Effector memory CD8-positive, alpha-beta T cell (primary cell): ENCODE measurements around the gene NIPA2.
"Not testable (repeated sequence)": the region's sequence is repeated elsewhere in the genome, so short reads cannot be mapped to it uniquely, and the experiment has no call there.

ENCODE experiments used
- ATAC-seq: fragments of 150-1000 bp; cut with Tn5 transposase; replicated peaks from 2 replicates; pipeline ENCODE4 v1.10.0; 2021; ENCODE audit warnings: mild to moderate bottlenecking, moderate library complexity
- DNase-seq, 3 experiments: peaks; one replicate each; pipeline ENCODE4 v3.0.0; 2021
- H3K27ac Mint-ChIP-seq, 2 donors: one replicate each; pipeline ENCODE4 v1.8.0; 2022; ENCODE audit warnings: mild to moderate bottlenecking in 2 of 2, mixed read lengths in 2 of 2, moderate library complexity in 2 of 2
- H3K27me3 Mint-ChIP-seq, 2 donors: one replicate each; pipeline ENCODE4 v1.8.0; 2022; ENCODE audit warnings: mixed read lengths in 2 of 2
- H3K36me3 Mint-ChIP-seq: one replicate; pipeline ENCODE4 v1.8.0; 2022; ENCODE audit warnings: mild to moderate bottlenecking, moderate library complexity, mixed read lengths; ENCODE audit not compliant: insufficient read depth
- H3K4me1 Mint-ChIP-seq, 2 donors: one replicate each; pipeline ENCODE4 v1.8.0; 2022; ENCODE audit warnings: low read depth in 2 of 2, mixed read lengths in 2 of 2
- H3K4me3 Mint-ChIP-seq, 2 donors: one replicate each; pipeline ENCODE4 v1.8.0; 2022; ENCODE audit warnings: mild to moderate bottlenecking in 2 of 2, mixed read lengths in 2 of 2, moderate library complexity in 2 of 2
- H3K9me3 Mint-ChIP-seq, 2 donors: one replicate each; pipeline ENCODE4 v1.8.0; 2022; ENCODE audit warnings: mixed read lengths in 2 of 2
- total RNA-seq, 9 experiments: gene quantifications; one replicate each; lab custom pipeline; 2026; lab: John Stamatoyannopoulos, UW

The NIPA2 gene
- 37.4 to 179 (median 92.7) reads per million in 9 experiments for total RNA-seq

DNA sequence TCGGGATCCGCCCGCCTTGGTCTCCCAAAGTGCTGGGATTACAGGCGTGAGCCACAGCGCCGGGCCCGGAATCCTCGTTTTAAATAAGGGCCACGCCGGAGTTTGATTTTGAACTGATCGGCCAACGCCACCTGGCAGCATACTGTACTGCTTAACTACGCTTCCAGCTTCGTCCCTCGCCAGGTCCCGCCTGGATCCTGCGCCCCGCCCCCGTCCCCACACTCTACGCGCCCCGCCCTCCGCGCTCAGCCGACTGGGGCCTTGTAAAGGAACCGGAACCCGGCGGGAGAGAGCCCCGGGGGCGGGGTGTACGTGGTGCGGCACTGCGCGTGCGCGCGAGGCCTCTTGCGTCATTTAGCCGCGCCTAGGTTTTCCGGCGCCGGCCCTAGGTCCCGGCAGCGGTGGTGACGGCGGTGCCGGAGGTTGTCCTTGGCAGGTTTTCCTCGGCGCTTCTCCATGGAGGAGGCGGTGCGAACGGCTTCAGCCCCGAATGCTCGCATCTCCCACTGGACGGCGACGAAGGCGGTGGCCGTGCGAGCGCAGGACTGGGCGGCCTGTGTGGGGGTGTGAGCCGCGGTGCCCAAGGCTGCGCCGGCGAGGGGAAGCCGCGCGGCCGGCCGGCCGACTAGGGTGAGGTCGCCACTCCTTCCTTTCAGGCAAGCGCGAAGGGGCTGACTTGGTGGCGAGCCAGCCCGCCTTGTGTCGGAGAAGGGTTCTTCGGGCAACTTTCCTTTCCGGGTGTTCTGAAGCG, at the start of gene NIPA2:
NIPA2 (plus strand) TSS at position 375 of the 751 bp plus-strand sequence. CDS start 13,066 bp downstream, outside the sequence.
- ATAC-seq = peak; percentile 93
- H3K9me3 Mint-ChIP-seq = no peaks in the 10 kb centered on the region
- H3K27me3 Mint-ChIP-seq = no peaks in the 10 kb centered on the region
- peaks cover 28% of the 10 kb centered on the region for H3K36me3 Mint-ChIP-seq
- H3K27ac Mint-ChIP-seq = peak within 1 kb of the TSS; percentile 90 to 96
- DNase-seq = peak; percentile 98 to 100 (median 99)
- H3K4me1 Mint-ChIP-seq = peaks cover 22 to 30% of the 10 kb centered on the region in 2 donors
- peak within 1 kb of the TSS; percentile 93 to 95 for H3K4me3 Mint-ChIP-seq

DNA sequence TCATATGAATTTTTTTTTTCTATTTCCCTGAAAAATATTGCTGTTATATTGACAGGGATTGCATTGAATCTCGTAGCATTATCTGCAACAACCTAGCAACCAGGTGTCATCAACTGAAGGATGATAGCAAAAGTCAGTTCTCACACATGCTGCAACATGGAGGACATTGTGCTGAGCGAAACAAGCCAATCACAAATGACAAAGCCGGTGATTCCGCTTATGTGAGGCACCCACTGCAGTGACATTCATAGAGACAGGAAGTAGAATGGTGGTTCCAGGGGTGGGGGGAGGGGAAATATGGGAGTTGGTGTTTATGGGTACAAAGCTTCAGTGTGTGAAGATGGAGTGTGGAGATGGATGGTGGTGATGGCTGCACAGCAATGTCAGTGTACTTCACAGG, 44.4 kb upstream of the NIPA2 start:
- Mint-ChIP-seq H3K9me3 (peaks cover 0 to 3% of the 10 kb centered on the region in 2 donors), H3K36me3 (no peaks in the 10 kb centered on the region), H3K4me1 (peaks cover 22 to 25% of the 10 kb centered on the region in 2 donors), H3K27ac (no peak overlapping the region), H3K27me3 (no peaks in the 10 kb centered on the region), H3K4me3 (no peak overlapping the region)
- DNase-seq = no peak
- ATAC-seq = no peak

DNA sequence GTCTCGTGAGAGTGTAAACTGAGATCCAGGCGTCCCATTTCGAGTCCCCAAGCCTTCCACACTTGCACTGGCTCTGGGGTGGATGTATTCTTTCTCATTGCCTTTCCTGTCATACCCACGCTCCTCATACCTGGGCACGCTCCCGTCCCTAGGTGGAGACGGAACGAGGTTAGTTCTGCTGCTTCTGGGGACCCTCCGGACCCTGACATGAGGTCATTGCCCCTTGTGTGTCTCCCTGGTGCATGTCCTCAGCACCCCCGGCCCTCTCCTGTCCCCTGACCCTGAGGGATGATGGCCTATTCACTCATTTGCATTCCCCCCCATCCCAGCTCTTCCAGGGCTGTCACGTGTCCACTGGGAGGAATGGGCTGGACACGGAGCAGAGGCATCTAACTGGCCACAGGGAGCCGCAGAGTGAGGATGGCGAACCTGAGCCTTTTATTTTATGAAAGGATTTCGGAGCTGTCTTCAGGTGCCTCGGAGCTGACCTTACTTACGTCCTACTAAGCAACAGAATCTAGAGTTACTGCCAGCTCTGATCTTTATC, 43.8 kb upstream of the NIPA2 start:
- Mint-ChIP-seq H3K4me3 (no peak overlapping the region), H3K9me3 (no peaks in the 10 kb centered on the region), H3K36me3 (no peaks in the 10 kb centered on the region), H3K4me1 (peaks cover 21 to 22% of the 10 kb centered on the region in 2 donors), H3K27me3 (no peaks in the 10 kb centered on the region), H3K27ac (peak overlapping the region in 1 of 2 donors; percentile 74)
- no peak for DNase-seq
- no peak for ATAC-seq

DNA sequence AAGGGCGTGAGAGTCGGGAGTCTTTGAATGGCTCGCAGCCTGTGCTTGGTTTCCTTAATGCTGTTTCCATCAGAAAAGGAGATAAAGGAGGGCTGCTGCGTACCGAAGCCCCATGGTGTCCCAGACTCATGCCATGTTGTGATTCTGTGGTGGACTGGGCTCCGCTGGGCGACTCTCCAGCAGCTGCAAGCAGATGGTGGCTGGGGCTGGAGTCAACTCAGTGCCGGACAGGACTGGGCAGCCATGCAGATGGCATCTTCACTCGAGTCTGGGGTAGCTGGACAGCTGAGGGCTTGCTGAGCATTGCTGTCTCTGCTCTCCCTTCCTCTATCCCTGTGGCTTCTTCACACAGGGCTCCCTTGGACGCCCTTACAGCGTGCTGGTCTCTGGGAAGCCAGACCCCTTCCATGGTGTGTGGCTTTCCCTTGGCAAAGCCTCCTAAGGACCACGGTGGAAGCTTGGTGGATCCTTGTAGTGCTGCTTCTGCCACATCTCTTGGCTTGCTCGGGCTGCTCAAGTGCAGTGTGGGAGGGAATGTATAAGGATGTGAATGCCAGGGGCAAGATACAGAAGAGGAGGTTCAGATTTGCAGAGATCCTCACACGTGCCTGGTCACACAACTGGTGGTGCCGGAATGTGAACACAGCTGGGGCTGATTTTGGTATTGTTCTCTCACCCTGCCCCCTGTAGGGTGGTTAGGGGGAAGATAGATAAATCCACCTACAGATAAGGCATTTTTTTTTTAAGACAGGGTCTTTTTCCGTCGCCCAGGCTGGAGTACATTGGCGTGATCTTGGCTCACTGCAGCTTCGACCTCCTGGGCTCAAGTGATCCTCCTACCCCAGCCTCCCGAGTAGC, 43.0 kb upstream of the NIPA2 start:
- DNase-seq (no peak), ATAC-seq (no peak)
- Mint-ChIP-seq H3K36me3 (peaks cover 3% of the 10 kb centered on the region), H3K27me3 (no peaks in the 10 kb centered on the region), H3K9me3 (no peaks in the 10 kb centered on the region), H3K4me3 (no peak overlapping the region), H3K4me1 (peaks cover 21 to 26% of the 10 kb centered on the region in 2 donors), H3K27ac (peak overlapping the region; percentile 49 to 96)

DNA sequence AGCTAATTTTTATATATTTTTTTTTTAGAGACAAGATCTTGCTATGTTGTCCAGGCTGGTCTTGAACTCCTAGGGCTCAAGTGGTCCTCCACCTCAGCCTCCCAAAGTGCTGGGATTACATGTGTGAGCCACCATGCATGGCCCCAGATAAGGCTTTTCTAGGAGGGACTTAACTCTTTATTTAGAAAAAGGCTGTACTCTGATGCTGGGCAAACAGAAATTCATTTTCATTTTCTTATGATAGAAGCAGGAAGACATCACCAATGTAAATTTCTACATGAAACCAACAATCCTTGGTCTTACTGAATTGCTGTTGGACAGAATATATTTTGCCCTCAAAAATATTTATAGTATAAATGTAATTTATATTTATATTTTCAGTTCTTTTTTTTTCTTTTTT, 42.4 kb upstream of the NIPA2 start:
- Mint-ChIP-seq H3K4me3 (peak overlapping the region; percentile 76), H3K27me3 (no peaks in the 10 kb centered on the region), H3K9me3 (no peaks in the 10 kb centered on the region), H3K27ac (peak overlapping the region; percentile 90 to 96), H3K36me3 (peaks cover 5% of the 10 kb centered on the region), H3K4me1 (peaks cover 22 to 28% of the 10 kb centered on the region in 2 donors)
- DNase-seq (no peak), ATAC-seq (no peak)

- Mint-ChIP-seq H3K4me1 (peaks cover 12 to 22% of the 10 kb centered on the region in 2 donors), H3K36me3 (peaks cover 7% of the 10 kb centered on the region), H3K27ac (peak overlapping the region in 1 of 2 donors; percentile 26), H3K4me3 (no peak overlapping the region), H3K27me3 (no peaks in the 10 kb centered on the region), H3K9me3 (no peaks in the 10 kb centered on the region)
- ATAC-seq (no peak), DNase-seq (no peak)
Measured at GRCh38 chr15:22799902-22800301, 38.6 kb upstream of the NIPA2 start.

- not testable (repeated sequence) for H3K27me3 Mint-ChIP-seq, H3K9me3 Mint-ChIP-seq, H3K4me3 Mint-ChIP-seq, DNase-seq, ATAC-seq, H3K36me3 Mint-ChIP-seq
- H3K4me1 Mint-ChIP-seq = peaks cover 11 to 22% of the 10 kb centered on the region in 2 donors
- H3K27ac Mint-ChIP-seq = peak overlapping the region in 1 of 2 donors; percentile 42
Measured at GRCh38 chr15:22803006-22803405, 35.5 kb upstream of the NIPA2 start.

GRCh38 chr15:22806156-22806555, 32.3 kb upstream of the NIPA2 start:
- ATAC-seq = no peak
- H3K4me3 Mint-ChIP-seq = no peak overlapping the region
- no peaks in the 10 kb centered on the region for H3K9me3 Mint-ChIP-seq
- H3K4me1 Mint-ChIP-seq = peaks cover 11 to 15% of the 10 kb centered on the region in 2 donors
- peaks cover 2% of the 10 kb centered on the region for H3K36me3 Mint-ChIP-seq
- peak overlapping the region in 1 of 2 donors; percentile 29 for H3K27ac Mint-ChIP-seq
- DNase-seq = no peak
- no peaks in the 10 kb centered on the region for H3K27me3 Mint-ChIP-seq

- Mint-ChIP-seq H3K9me3 (no peaks in the 10 kb centered on the region), H3K36me3 (peaks cover 2% of the 10 kb centered on the region), H3K27me3 (no peaks in the 10 kb centered on the region), H3K27ac (peak overlapping the region in 1 of 2 donors; percentile 29), H3K4me1 (peaks cover 9 to 13% of the 10 kb centered on the region in 2 donors), H3K4me3 (no peak overlapping the region)
- no peak for DNase-seq
- ATAC-seq = no peak
Measured at GRCh38 chr15:22806664-22807063, 31.8 kb upstream of the NIPA2 start.

DNA sequence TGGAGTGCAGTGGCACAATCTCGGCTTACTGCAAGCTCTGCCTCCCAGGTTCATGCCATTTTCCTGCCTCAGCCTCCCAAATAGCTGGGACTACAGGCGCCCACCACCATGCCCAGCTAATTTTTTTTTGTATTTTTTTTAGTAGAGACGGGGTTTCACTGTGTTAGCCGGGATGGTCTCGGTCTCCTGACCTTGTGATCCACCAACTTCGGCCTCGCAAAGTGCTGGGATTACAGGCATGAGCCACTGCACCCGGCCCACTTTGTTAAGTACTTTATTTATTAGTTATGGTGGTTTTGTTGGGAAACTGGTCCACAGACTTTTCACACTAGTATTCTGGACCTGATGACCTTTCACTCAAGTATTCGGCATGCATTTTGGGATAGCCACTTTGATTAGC, 30.6 kb upstream of the NIPA2 start:
- DNase-seq, H3K4me1 Mint-ChIP-seq, H3K4me3 Mint-ChIP-seq, H3K9me3 Mint-ChIP-seq, H3K36me3 Mint-ChIP-seq, ATAC-seq, H3K27me3 Mint-ChIP-seq: not testable (repeated sequence)
- H3K27ac Mint-ChIP-seq = peak overlapping the region in 1 of 2 donors; percentile 28

GRCh38 chr15:22808240-22808639, 30.2 kb upstream of the NIPA2 start:
- H3K9me3 Mint-ChIP-seq = no peaks in the 10 kb centered on the region

GRCh38 chr15:22808761-22809280, 29.6 kb upstream of the NIPA2 start:
- DNase-seq (no peak), ATAC-seq (no peak)
- H3K4me1 Mint-ChIP-seq = peaks cover 8 to 9% of the 10 kb centered on the region in 2 donors
- H3K36me3 Mint-ChIP-seq = peaks cover 3% of the 10 kb centered on the region
- H3K4me3 Mint-ChIP-seq = no peak overlapping the region
- no peaks in the 10 kb centered on the region for H3K9me3 Mint-ChIP-seq
- peak overlapping the region in 1 of 2 donors; percentile 28 for H3K27ac Mint-ChIP-seq
- H3K27me3 Mint-ChIP-seq = no peaks in the 10 kb centered on the region

More at GRCh38 chr15:22808240-22808639, 30.2 kb upstream of the NIPA2 start:
- peaks cover 8 to 9% of the 10 kb centered on the region in 2 donors for H3K4me1 Mint-ChIP-seq
- H3K27me3 Mint-ChIP-seq = no peaks in the 10 kb centered on the region
- no peak for ATAC-seq
- no peak overlapping the region for H3K4me3 Mint-ChIP-seq
- peak overlapping the region in 1 of 2 donors; percentile 28 for H3K27ac Mint-ChIP-seq
- DNase-seq = no peak
- peaks cover 3% of the 10 kb centered on the region for H3K36me3 Mint-ChIP-seq
